Osteoblast (primary cell): ENCODE data around the gene DNER. TPM values are rescaled to one million over a fixed set of nuclear protein-coding genes. Genes with fewer than 3 reads are reported as not detected.

Experiments
- DNase-seq: peaks from one replicate; pipeline ENCODE4 v3.0.0; 2011; ENCODE audit warnings: low spot score, mixed read lengths; ENCODE audit not compliant: insufficient read length; ENCODE audit errors: missing footprints
- H2AFZ ChIP-seq: 2 replicates; pipeline ENCODE4 v1.6.0; 2011; ENCODE audit warnings: mild to moderate bottlenecking, low read length
- H3K27ac ChIP-seq: 2 replicates; pipeline ENCODE4 v1.5.1; 2011; ENCODE audit warnings: mild to moderate bottlenecking, low read depth, low read length, moderate library complexity
- H3K27me3 ChIP-seq: 2 replicates; pipeline ENCODE4 v1.6.0; 2012; ENCODE audit warnings: mild to moderate bottlenecking, control low read depth, inconsistent platforms, low read length, moderate library complexity; ENCODE audit not compliant: insufficient read depth
- H3K36me3 ChIP-seq: 2 replicates; pipeline ENCODE4 v1.5.1; 2011; ENCODE audit warnings: mild to moderate bottlenecking, low read length, control low read depth, moderate library complexity; ENCODE audit not compliant: insufficient read depth
- H3K4me1 ChIP-seq: 2 replicates; pipeline ENCODE4 v1.5.1; 2011; ENCODE audit warnings: mild to moderate bottlenecking, low read length, control low read depth, moderate library complexity; ENCODE audit not compliant: insufficient read depth
- H3K4me2 ChIP-seq: 2 replicates; pipeline ENCODE4 v1.6.0; 2011; ENCODE audit warnings: mild to moderate bottlenecking, low read length; ENCODE audit not compliant: insufficient read depth
- H3K4me3 ChIP-seq: fragments of 200-600 bp; sonication (generic); 3 replicates; pipeline ENCODE4 v1.5.1; 2012; ENCODE audit warnings: mild to moderate bottlenecking, low read length, inconsistent platforms; ENCODE audit not compliant: insufficient read depth
- H3K79me2 ChIP-seq: 2 replicates; pipeline ENCODE4 v1.6.0; 2012; ENCODE audit warnings: mild to moderate bottlenecking, low read length, control low read depth, inconsistent platforms; ENCODE audit not compliant: insufficient read depth
- H3K9me3 ChIP-seq: 2 replicates; pipeline ENCODE4 v1.5.1; 2011; ENCODE audit warnings: low read depth, low read length, control low read depth
- H4K20me1 ChIP-seq: 2 replicates; pipeline ENCODE4 v1.6.0; 2012; ENCODE audit warnings: mild to moderate bottlenecking, low read length, control low read depth; ENCODE audit not compliant: insufficient read depth
- CTCF ChIP-seq: IDR thresholded peaks from 2 replicates; pipeline ENCODE4 v1.5.1; 2011; ENCODE audit warnings: mild to moderate bottlenecking, low read depth, low read length, moderate library complexity; ENCODE audit errors: extremely low read depth
- total RNA-seq: library from RNA; depleted of rRNA; stranded (reverse); fragments of >200 nt; gene quantifications from 2 replicates; pipeline ENCODE4 v1.2.3, GENCODE V29; 2012

DNER gene
- total RNA-seq, 1 donor, result 0.36 TPM

GRCh38 chr2:229453230-229453629 lies 261.1 kb downstream of the DNER start:
- no peaks in the 10 kb centered on the region for H4K20me1 ChIP-seq
- no peaks in the 10 kb centered on the region for H3K79me2 ChIP-seq
- no peak for DNase-seq
- H3K4me1 ChIP-seq, result peaks cover 12% of the 10 kb centered on the region
- no peak for TF ChIP-seq CTCF
- H2AFZ ChIP-seq, result no peak overlapping the region
- no peak overlapping the region for H3K4me2 ChIP-seq
- H3K27me3 ChIP-seq, result no peaks in the 10 kb centered on the region
- H3K36me3 ChIP-seq, result no peaks in the 10 kb centered on the region
- H3K9me3 ChIP-seq, result no peaks in the 10 kb centered on the region
- no peak overlapping the region for H3K4me3 ChIP-seq
- H3K27ac ChIP-seq, result no peak overlapping the region

- H3K79me2 ChIP-seq, result no peaks in the 10 kb centered on the region
- H3K4me2 ChIP-seq, result no peak overlapping the region
- H3K4me3 ChIP-seq, result no peak overlapping the region
- H4K20me1 ChIP-seq, result no peaks in the 10 kb centered on the region
- no peak overlapping the region for H3K27ac ChIP-seq
- H3K36me3 ChIP-seq, result no peaks in the 10 kb centered on the region
- no peaks in the 10 kb centered on the region for H3K9me3 ChIP-seq
- H3K27me3 ChIP-seq, result no peaks in the 10 kb centered on the region
- TF ChIP-seq CTCF, result no peak
- no peak for DNase-seq
- H2AFZ ChIP-seq, result no peak overlapping the region
- H3K4me1 ChIP-seq, result peaks cover 14% of the 10 kb centered on the region
Observed at GRCh38 chr2:229451852-229452251, 262.5 kb downstream of the DNER start.

- Histone ChIP-seq H3K4me3 (no peak overlapping the region), H3K27me3 (no peaks in the 10 kb centered on the region), H3K9me3 (no peaks in the 10 kb centered on the region), H3K4me2 (no peak overlapping the region), H4K20me1 (no peaks in the 10 kb centered on the region), H3K27ac (peak overlapping the region; percentile 6), H3K36me3 (no peaks in the 10 kb centered on the region), H2AFZ (no peak overlapping the region), H3K79me2 (no peaks in the 10 kb centered on the region), H3K4me1 (peaks cover 31% of the 10 kb centered on the region)
- DNase-seq, result no peak
- no peak for TF ChIP-seq CTCF
Observed at GRCh38 chr2:229447227-229447626, 267.1 kb downstream of the DNER start.

GRCh38 chr2:229446350-229446749 lies 268.0 kb downstream of the DNER start:
- Histone ChIP-seq H3K4me2 (peak overlapping the region; percentile 82), H3K27ac (peak overlapping the region; percentile 98), H3K27me3 (no peaks in the 10 kb centered on the region), H3K4me1 (peaks cover 31% of the 10 kb centered on the region), H3K4me3 (peak overlapping the region; percentile 52), H4K20me1 (no peaks in the 10 kb centered on the region), H2AFZ (peak overlapping the region; percentile 80), H3K36me3 (no peaks in the 10 kb centered on the region), H3K9me3 (no peaks in the 10 kb centered on the region), H3K79me2 (no peaks in the 10 kb centered on the region)
- DNase-seq, result no peak
- TF ChIP-seq CTCF, result no peak
